Spinal cord (tissue), 10 donors: ENCODE results near the gene CDH24. TPM values are rescaled to one million over a fixed set of nuclear protein-coding genes. Genes with fewer than 3 reads are reported as not detected.

Experiments used
- DNase-seq, 6 donors: peaks; one replicate each; pipeline versions ENCODE4 v3.0.0 to v3.0.0-alpha.2; 2013 to 2015; ENCODE audit warnings: low spot score in 6 of 6, low read depth in 4 of 6
- H3K27ac ChIP-seq: one replicate; pipeline ENCODE4 v1.5.1; 2013; ENCODE audit warnings: low read depth, low read length, control low read depth
- H3K27me3 ChIP-seq: one replicate; pipeline ENCODE4 v1.6.1; 2013; ENCODE audit warnings: low read length; ENCODE audit not compliant: control insufficient read depth, insufficient read depth
- H3K36me3 ChIP-seq: one replicate; pipeline ENCODE4 v1.6.1; 2013; ENCODE audit warnings: low read length; ENCODE audit not compliant: control insufficient read depth, insufficient read depth
- H3K4me1 ChIP-seq: one replicate; pipeline ENCODE4 v1.6.1; 2013; ENCODE audit warnings: low read length; ENCODE audit not compliant: control insufficient read depth, insufficient read depth
- H3K4me3 ChIP-seq: one replicate; pipeline ENCODE4 v1.5.1; 2013; ENCODE audit warnings: low read depth, low read length, control low read depth
- H3K9me3 ChIP-seq: one replicate; pipeline ENCODE4 v1.6.1; 2013; ENCODE audit warnings: low read length; ENCODE audit not compliant: control insufficient read depth, insufficient read depth
- WGBS: methylation state at CpG from one replicate; pipeline ENCODE4 v1.1.5; 2013; ENCODE audit warnings: missing lambda C conversion rate; ENCODE audit not compliant: insufficient coverage; 5-methylcytosine and 5-hydroxymethylcytosine counted together
- polyA plus RNA-seq, 2 donors: library from polyadenylated mRNA; unstranded; fragments of 120-200 nt; gene quantifications; one replicate each; pipeline ENCODE4 v1.2.1, GENCODE V29; 2013; ENCODE audit not compliant: insufficient read length in 2 of 2
- total RNA-seq, 2 donors: library from RNA; depleted of rRNA in 1 of 2; stranded (reverse); fragments of 120-200 nt in 1 of 2; fragments of >200 nt in 1 of 2; gene quantifications; one replicate each; pipeline versions ENCODE4 v1.2.3 to v1.2.4, GENCODE V29; 2013 to 2014
- donor health status: healthy.

The CDH24 gene
- total and polyA plus RNA-seq, 4 donors, result 9.6 to 46.0 (median 27.5) TPM

GRCh38 chr14:23055621-23056144 lies 1.6 kb downstream of the CDH24 start:
- Histone ChIP-seq H3K36me3 (peaks cover 62% of the 10 kb centered on the region), H3K4me3 (no peak overlapping the region), H3K27me3 (no peaks in the 10 kb centered on the region), H3K4me1 (peaks cover 53% of the 10 kb centered on the region), H3K9me3 (no peaks in the 10 kb centered on the region), H3K27ac (no peak overlapping the region)
- WGBS, result 62% methylated on average over 5 of the region's 6 CpGs
- peak in 1 of 6 donors; percentile 25 for DNase-seq

DNA sequence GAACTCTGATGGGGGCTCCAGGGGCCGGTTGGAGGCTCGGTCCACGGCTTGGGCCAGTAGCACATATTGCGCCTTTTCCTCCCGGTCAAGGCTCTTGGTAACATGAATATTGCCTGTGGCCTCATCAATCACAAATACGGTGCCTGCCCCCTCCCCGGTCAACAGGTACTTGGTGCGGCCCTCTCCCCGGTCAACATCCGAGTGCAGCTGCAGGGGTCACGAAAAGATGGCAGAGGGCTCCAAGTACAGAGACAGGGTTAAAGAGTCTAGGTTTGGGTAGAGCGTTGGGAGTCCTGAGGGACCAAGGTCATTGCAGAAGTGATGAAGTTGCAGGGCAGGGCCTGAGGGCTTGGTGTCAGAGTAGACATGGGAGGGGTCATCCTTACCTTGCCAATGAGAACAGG lies 2.2 kb downstream of the CDH24 start:
- Histone ChIP-seq H3K9me3 (no peaks in the 10 kb centered on the region), H3K4me3 (no peak overlapping the region), H3K4me1 (peaks cover 53% of the 10 kb centered on the region), H3K27me3 (no peaks in the 10 kb centered on the region), H3K36me3 (peaks cover 61% of the 10 kb centered on the region), H3K27ac (no peak overlapping the region)
- no peak for DNase-seq
- 93% methylated on average over 8 of the region's 12 CpGs for WGBS

DNA sequence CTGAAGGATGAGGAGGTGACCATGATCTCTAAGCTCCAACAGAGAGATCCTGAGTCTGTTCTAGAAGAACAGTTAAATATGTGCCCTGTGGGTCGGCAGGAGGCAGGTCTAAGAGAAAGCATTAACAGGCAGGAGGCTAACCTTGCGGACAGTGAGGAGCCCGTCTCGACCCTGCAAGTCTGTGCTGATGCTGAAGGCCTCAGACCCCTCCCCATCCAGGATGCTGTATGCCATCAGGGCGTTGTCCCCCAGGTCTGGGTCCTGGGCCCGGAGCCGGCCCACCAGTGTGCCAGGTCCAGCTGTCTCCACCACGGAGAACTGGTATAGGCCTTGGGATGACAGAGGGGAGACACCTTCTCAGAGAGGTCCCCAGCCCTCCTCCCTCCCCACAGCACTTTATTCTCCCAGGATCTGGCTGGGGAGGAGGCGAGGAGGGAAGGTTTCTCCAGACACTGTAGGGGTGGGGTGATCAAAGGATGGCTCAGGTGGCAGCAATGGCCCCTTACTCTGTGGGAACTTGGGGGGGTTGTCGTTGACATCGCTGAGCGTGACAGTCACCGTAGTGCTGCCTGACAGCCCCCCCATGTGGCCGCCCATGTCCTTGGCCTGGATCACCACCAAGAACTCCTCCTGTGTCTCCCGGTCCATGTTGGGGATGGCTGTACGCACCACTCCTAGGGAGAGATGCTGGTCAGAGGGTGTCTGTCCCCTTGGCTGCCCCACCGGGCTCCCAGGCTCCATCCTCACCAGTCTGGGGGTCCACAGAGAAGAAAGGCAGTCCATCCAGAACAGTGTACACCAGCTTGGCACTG lies 3.1 kb downstream of the CDH24 start:
- Histone ChIP-seq H3K36me3 (peaks cover 58% of the 10 kb centered on the region), H3K4me3 (no peak overlapping the region), H3K4me1 (peaks cover 53% of the 10 kb centered on the region), H3K27ac (no peak overlapping the region), H3K9me3 (no peaks in the 10 kb centered on the region), H3K27me3 (no peaks in the 10 kb centered on the region)
- WGBS, result 66% methylated on average over 11 of the region's 17 CpGs
- peak in 2 of 6 donors; percentile 31 to 75 for DNase-seq

- H3K27ac ChIP-seq, result no peak overlapping the region
- peaks cover 57% of the 10 kb centered on the region for H3K36me3 ChIP-seq
- no peaks in the 10 kb centered on the region for H3K27me3 ChIP-seq
- no peak overlapping the region for H3K4me3 ChIP-seq
- WGBS, result 94% methylated on average over 10 of the region's 10 CpGs
- H3K9me3 ChIP-seq, result no peaks in the 10 kb centered on the region
- peaks cover 47% of the 10 kb centered on the region for H3K4me1 ChIP-seq
- no peak for DNase-seq
These were observed 3.9 kb downstream of the CDH24 start for GRCh38 chr14:23053426-23053825.

DNA sequence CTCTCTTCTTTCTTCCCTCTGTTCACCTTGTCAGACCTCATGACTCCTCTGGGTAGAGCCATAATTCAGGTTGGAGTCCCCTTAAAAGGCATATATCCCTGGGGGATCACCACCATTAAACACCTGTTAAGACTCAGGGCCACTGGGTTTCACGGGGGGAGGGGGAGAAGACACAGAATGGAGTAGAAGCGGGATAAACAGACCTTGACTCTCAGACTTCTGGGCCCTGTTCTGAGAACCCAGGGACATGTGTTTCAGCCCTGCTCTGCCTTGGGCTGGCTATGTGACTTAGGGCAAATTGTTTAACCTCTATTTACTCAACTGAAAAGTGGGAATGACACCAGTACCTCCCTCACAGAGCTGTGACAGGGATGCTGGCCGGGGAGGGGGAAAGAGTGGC lies 4.6 kb downstream of the CDH24 start:
- WGBS, result no CpG with 5 or more reads among the region's 3 CpGs
- no peak overlapping the region for H3K27ac ChIP-seq
- H3K36me3 ChIP-seq, result peaks cover 61% of the 10 kb centered on the region

DNA sequence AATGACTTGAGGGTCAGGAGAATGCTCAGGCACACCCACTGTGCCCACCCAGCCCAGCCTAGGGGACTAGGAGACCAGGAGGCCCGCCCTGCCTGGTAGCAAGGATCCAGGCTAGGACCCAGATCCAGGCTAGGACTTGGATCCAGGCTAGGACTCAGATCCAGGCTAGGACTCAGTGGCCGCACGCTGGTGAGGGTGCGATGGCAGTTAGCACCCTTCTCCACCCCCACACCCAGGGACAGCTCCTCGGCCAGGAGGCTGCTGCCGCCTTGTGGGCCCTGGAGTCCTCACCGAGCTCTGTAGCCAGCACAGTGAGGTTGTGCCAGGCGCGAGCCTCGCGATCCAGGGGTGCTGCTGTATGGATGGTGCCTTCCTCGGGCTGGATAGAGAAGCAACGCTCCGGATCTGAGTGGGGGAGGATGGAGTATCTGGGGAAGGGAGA lies 5.1 kb downstream of the CDH24 start:
- WGBS, result 64% methylated on average over 8 of the region's 14 CpGs
- peak in 1 of 6 donors; percentile 47 for DNase-seq
- Histone ChIP-seq H3K4me1 (peaks cover 42% of the 10 kb centered on the region), H3K36me3 (peaks cover 66% of the 10 kb centered on the region), H3K27me3 (no peaks in the 10 kb centered on the region), H3K27ac (no peak overlapping the region), H3K4me3 (no peak overlapping the region), H3K9me3 (no peaks in the 10 kb centered on the region)

More for the DNA sequence above, 4.6 kb downstream of the CDH24 start:
- no peaks in the 10 kb centered on the region for H3K27me3 ChIP-seq
- H3K4me3 ChIP-seq, result no peak overlapping the region
- no peak for DNase-seq
- no peaks in the 10 kb centered on the region for H3K9me3 ChIP-seq
- peaks cover 41% of the 10 kb centered on the region for H3K4me1 ChIP-seq

- Histone ChIP-seq H3K4me1 (peaks cover 38% of the 10 kb centered on the region), H3K9me3 (no peaks in the 10 kb centered on the region), H3K27ac (no peak overlapping the region), H3K27me3 (no peaks in the 10 kb centered on the region), H3K4me3 (no peak overlapping the region), H3K36me3 (peaks cover 69% of the 10 kb centered on the region)
- DNase-seq, result no peak
- WGBS, result 67% methylated on average over 4 of the region's 5 CpGs
These were observed 5.9 kb downstream of the CDH24 start for GRCh38 chr14:23051141-23052057.

DNA sequence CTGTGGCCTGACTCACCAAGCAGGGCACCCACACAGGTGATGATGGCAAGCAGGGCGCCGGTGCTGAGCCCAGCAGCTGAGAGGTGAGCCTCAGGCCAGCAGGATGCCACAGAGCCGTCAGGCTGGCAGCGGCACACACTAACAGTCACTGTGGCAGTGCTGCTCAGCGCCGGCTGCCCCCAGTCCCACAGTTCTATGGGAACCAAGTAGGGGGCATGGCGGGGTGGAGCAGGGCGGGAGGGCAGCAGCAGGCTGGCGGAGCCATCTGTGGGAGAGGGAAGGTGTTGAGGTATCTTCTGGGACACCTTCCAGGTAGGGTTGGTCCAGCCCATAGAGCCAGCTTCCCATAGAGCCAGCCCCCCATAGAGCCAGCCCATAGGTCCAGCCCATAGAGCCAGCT lies 8.3 kb downstream of the CDH24 start:
- no peak for DNase-seq
- Histone ChIP-seq H3K27ac (no peak overlapping the region), H3K9me3 (no peaks in the 10 kb centered on the region), H3K4me1 (peaks cover 16% of the 10 kb centered on the region), H3K36me3 (peaks cover 55% of the 10 kb centered on the region), H3K27me3 (no peaks in the 10 kb centered on the region), H3K4me3 (no peak overlapping the region)
- 96% methylated on average over 7 of the region's 9 CpGs for WGBS

DNA sequence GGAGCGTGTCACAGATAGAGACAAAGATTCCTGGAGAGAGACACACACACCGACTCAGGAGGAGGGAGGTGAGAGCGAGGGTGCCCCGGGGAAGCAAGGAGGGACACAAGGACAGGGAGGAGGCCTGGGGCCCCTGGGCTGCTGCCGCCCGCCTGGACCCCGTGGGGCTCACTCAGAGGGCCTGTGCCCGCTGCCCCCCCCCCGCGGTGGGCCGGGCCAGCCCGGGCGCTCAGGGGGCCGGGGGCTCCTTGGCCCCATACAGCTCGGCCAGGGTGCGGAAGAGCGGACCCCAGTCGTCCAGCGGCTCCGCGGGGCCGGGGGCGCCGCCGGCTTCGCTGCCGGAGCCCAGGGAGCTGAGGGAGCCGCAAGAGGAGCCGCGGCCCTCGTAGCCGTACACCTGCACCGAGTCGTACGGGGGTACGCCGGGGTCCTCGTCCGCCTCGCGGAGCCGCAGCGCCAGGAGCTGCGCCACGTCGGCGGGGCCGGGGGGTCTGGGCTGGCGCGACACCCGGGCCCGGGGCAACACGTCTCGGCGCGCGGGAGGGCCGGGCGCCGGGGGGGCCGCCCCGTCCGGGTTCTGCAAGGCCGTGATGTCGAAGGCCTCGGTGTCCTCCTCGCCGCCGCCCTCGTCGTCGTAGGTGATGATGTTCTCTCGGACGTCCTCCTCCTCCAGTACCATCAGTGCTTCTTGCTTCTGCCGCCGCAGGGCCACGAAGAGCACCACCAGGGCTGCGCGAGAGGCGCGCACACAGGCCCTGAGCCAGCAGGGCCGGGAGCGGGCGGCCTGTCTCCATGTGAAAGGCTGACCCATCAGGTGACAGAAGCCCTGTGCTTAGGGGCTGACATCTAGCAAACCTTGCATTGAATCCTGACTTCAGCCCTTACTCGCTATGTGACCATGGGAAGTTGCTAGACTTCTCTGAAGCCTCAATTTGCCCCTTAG lies 9.3 kb downstream of the CDH24 start:
- Histone ChIP-seq H3K27me3 (no peaks in the 10 kb centered on the region), H3K9me3 (no peaks in the 10 kb centered on the region), H3K36me3 (peaks cover 45% of the 10 kb centered on the region), H3K4me3 (no peak overlapping the region), H3K27ac (no peak overlapping the region), H3K4me1 (peaks cover 22% of the 10 kb centered on the region)
- WGBS, result 70% methylated on average over 84 of the region's 85 CpGs
- DNase-seq, result no peak
